ENCODE data around the gene THRB.

Gene THRB

GRCh38 chr3:24385012-24385615 lies 109.5 kb downstream of the THRB start:
- Histone ChIP-seq H3K9ac (ENCODE audit: low read length) (no peak overlapping the region), H3F3A (ENCODE audit: insufficient read depth, low read length) (no peaks in the 10 kb centered on the region), H3K4me2 (ENCODE audit: low read length) (no peak overlapping the region), H3K27ac (ENCODE audit: low read depth, low read length, poor library complexity, severe bottlenecking) (no peak overlapping the region), H3K4me1 (ENCODE audit: insufficient read depth, low read length, severe bottlenecking) (no peaks in the 10 kb centered on the region), H3K27me3 (ENCODE audit: insufficient read depth, low read length) (no peaks in the 10 kb centered on the region), H3K36me3 (ENCODE audit: insufficient read depth, low read length) (no peaks in the 10 kb centered on the region), H3K4me3 (ENCODE audit: low read depth, low read length, poor library complexity, severe bottlenecking) (no peak overlapping the region), H2AFZ (ENCODE audit: low read length) (no peak overlapping the region), H3K9me2 (ENCODE audit: low read depth, low read length) (no peaks in the 10 kb centered on the region), H4K20me1 (ENCODE audit: insufficient read depth, low read length) (no peaks in the 10 kb centered on the region), H3K9me3 (ENCODE audit: low read length) (no peaks in the 10 kb centered on the region), H3K79me2 (ENCODE audit: insufficient read depth, low read length) (no peaks in the 10 kb centered on the region)
- TF ChIP-seq EZH2 (IDR thresholded peaks at IDR 0.05; ENCODE audit: borderline replicate concordance, low read length), result no peak
- no peak for TF ChIP-seq CTCF (IDR thresholded peaks at IDR 0.05; ENCODE audit: low read length)

- no peaks in the 10 kb centered on the region for H4K20me1 ChIP-seq (ENCODE audit: insufficient read depth, low read length)
- no peaks in the 10 kb centered on the region for H3K79me2 ChIP-seq (ENCODE audit: insufficient read depth, low read length)
- no peaks in the 10 kb centered on the region for H3K9me2 ChIP-seq (ENCODE audit: low read depth, low read length)
- no peaks in the 10 kb centered on the region for H3F3A ChIP-seq (ENCODE audit: insufficient read depth, low read length)
- H3K4me3 ChIP-seq (ENCODE audit: low read depth, low read length, poor library complexity, severe bottlenecking), result no peak overlapping the region
- no peaks in the 10 kb centered on the region for H3K4me1 ChIP-seq (ENCODE audit: insufficient read depth, low read length, severe bottlenecking)
- H3K36me3 ChIP-seq (ENCODE audit: insufficient read depth, low read length), result no peaks in the 10 kb centered on the region
- H3K27ac ChIP-seq (ENCODE audit: low read depth, low read length, poor library complexity, severe bottlenecking), result no peak overlapping the region
- no peaks in the 10 kb centered on the region for H3K27me3 ChIP-seq (ENCODE audit: insufficient read depth, low read length)
- no peak overlapping the region for H3K4me2 ChIP-seq (ENCODE audit: low read length)
- H2AFZ ChIP-seq (ENCODE audit: low read length), result no peak overlapping the region
- H3K9ac ChIP-seq (ENCODE audit: low read length), result no peak overlapping the region
- TF ChIP-seq EZH2 (IDR thresholded peaks at IDR 0.05; ENCODE audit: borderline replicate concordance, low read length) (no peak), CTCF (IDR thresholded peaks at IDR 0.05; ENCODE audit: low read length) (no peak)
- H3K9me3 ChIP-seq (ENCODE audit: low read length), result no peaks in the 10 kb centered on the region
Observed at GRCh38 chr3:24382647-24383046, 112.0 kb downstream of the THRB start.

GRCh38 chr3:24379936-24380335 lies 114.7 kb downstream of the THRB start:
- TF ChIP-seq CTCF (IDR thresholded peaks at IDR 0.05; ENCODE audit: low read length) (no peak), EZH2 (IDR thresholded peaks at IDR 0.05; ENCODE audit: borderline replicate concordance, low read length) (no peak)
- no peak overlapping the region for H3K27ac ChIP-seq (ENCODE audit: low read depth, low read length, poor library complexity, severe bottlenecking)

More at GRCh38 chr3:24379936-24380335, 114.7 kb downstream of the THRB start:
- Histone ChIP-seq H3K4me2 (ENCODE audit: low read length) (no peak overlapping the region), H3K36me3 (ENCODE audit: insufficient read depth, low read length) (no peaks in the 10 kb centered on the region), H3K9ac (ENCODE audit: low read length) (no peak overlapping the region), H4K20me1 (ENCODE audit: insufficient read depth, low read length) (no peaks in the 10 kb centered on the region), H3K9me2 (ENCODE audit: low read depth, low read length) (no peaks in the 10 kb centered on the region), H3K4me1 (ENCODE audit: insufficient read depth, low read length, severe bottlenecking) (no peaks in the 10 kb centered on the region), H3K27me3 (ENCODE audit: insufficient read depth, low read length) (no peaks in the 10 kb centered on the region), H3K9me3 (ENCODE audit: low read length) (no peaks in the 10 kb centered on the region), H3K4me3 (ENCODE audit: low read depth, low read length, poor library complexity, severe bottlenecking) (no peak overlapping the region), H3F3A (ENCODE audit: insufficient read depth, low read length) (no peaks in the 10 kb centered on the region), H2AFZ (ENCODE audit: low read length) (no peak overlapping the region), H3K79me2 (ENCODE audit: insufficient read depth, low read length) (no peaks in the 10 kb centered on the region)
